Measurements from ENCODE around the gene SLC16A12. TPM values are rescaled to one million over a fixed set of nuclear protein-coding genes. Genes with fewer than 3 reads are reported as not detected.
"Not testable (repeated sequence)": the region's sequence is repeated elsewhere in the genome, so short reads cannot be mapped to it uniquely, and the experiment has no call there.

SLC16A12 gene
- total and polyA plus RNA-seq, 5 donors from 2014 or later = not detected

DNA sequence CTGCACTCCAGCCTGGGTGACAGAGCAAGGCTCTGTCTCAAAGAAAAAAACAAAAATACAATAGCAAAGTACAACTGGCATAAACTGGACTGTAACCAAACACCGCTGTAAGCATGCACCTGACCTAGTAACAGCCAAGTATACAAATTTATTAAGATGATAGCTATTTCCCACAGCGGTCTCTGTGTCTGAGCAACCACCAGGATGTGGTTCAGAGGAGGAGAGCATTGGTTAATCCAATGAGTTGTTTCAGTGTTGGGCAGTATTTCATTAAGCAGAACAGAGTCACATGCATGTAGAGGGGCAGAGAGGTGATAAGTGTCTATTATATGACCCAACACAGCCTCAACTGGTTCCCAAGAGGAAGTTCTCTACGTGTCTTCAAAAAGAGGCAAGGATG, 4.0 kb downstream of the SLC16A12 start:
- H3K27ac Mint-ChIP-seq = no peak overlapping the region
- H3K4me1 Mint-ChIP-seq = peaks cover 0 to 11% (median 2%) of the 10 kb centered on the region in 4 donors
- no peak overlapping the region for H3K27ac ChIP-seq (ENCODE audit: insufficient read depth, low read length, poor library complexity, severe bottlenecking)
- H3K9me3 Mint-ChIP-seq = peaks cover 0 to 1% (median 0%) of the 10 kb centered on the region in 7 donors
- H3K27me3 ChIP-seq (ENCODE audit: control insufficient read depth, insufficient read depth, low read length) = peaks cover 9% of the 10 kb centered on the region
- DNase-seq = no peak
- peaks cover 57% of the 10 kb centered on the region for H3K27me3 Mint-ChIP-seq
- no peaks in the 10 kb centered on the region for H3K36me3 Mint-ChIP-seq
- no peaks in the 10 kb centered on the region for H3K36me3 ChIP-seq (ENCODE audit: control insufficient read depth, insufficient read depth, low read length)
- H3K4me3 ChIP-seq (ENCODE audit: low read depth, low read length) = no peak overlapping the region
- H3K9me3 ChIP-seq (ENCODE audit: control insufficient read depth in 2 of 2, low read length in 2 of 2) = no peaks in the 10 kb centered on the region
- H3K4me1 ChIP-seq (ENCODE audit: control insufficient read depth, insufficient read depth, low read length, poor library complexity, severe bottlenecking) = peaks cover 4% of the 10 kb centered on the region
- H3K4me3 Mint-ChIP-seq = no peak overlapping the region
- ATAC-seq (ENCODE audit: low read depth in 2 of 2) = no peak

DNA sequence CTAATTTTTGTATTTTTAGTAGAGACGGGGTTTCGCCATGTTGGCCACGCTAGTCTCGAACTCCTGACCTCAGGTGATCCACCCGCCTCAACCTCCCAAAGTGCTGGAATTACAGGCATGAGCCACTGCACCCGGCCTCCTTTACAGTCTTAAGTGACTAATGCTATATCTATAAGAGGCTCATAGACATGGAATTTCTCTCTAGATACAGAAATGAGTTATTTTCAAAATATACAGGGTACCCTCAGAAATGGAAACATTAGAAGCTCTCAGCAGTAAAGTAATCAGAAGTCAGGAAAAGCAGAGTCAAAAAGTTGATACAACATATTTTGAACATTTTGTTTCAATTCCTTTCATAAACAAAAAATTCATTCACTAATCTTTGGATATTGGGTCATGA, 5.7 kb downstream of the SLC16A12 start:
- not testable (repeated sequence) for H3K4me1 Mint-ChIP-seq; H3K9me3 ChIP-seq (ENCODE audit: control insufficient read depth in 2 of 2, low read length in 2 of 2); H3K4me3 ChIP-seq (ENCODE audit: low read depth, low read length); H3K9me3 Mint-ChIP-seq; H3K4me3 Mint-ChIP-seq; H3K36me3 Mint-ChIP-seq; H3K27ac Mint-ChIP-seq; H3K4me1 ChIP-seq (ENCODE audit: control insufficient read depth, insufficient read depth, low read length, poor library complexity, severe bottlenecking); H3K27me3 ChIP-seq (ENCODE audit: control insufficient read depth, insufficient read depth, low read length); H3K27ac ChIP-seq (ENCODE audit: insufficient read depth, low read length, poor library complexity, severe bottlenecking); DNase-seq; ATAC-seq (ENCODE audit: low read depth in 2 of 2); H3K36me3 ChIP-seq (ENCODE audit: control insufficient read depth, insufficient read depth, low read length)
- peaks cover 47% of the 10 kb centered on the region for H3K27me3 Mint-ChIP-seq

- Mint-ChIP-seq H3K36me3 (no peaks in the 10 kb centered on the region), H3K4me1 (no peaks in the 10 kb centered on the region), H3K4me3 (no peak overlapping the region), H3K27ac (no peak overlapping the region), H3K9me3 (peaks cover 0 to 2% (median 0%) of the 10 kb centered on the region in 7 donors), H3K27me3 (peaks cover 20% of the 10 kb centered on the region)
- Histone ChIP-seq H3K9me3 (ENCODE audit: control insufficient read depth in 2 of 2, low read length in 2 of 2) (no peaks in the 10 kb centered on the region), H3K36me3 (ENCODE audit: control insufficient read depth, insufficient read depth, low read length) (no peaks in the 10 kb centered on the region), H3K27me3 (ENCODE audit: control insufficient read depth, insufficient read depth, low read length) (peaks cover 7% of the 10 kb centered on the region), H3K27ac (ENCODE audit: insufficient read depth, low read length, poor library complexity, severe bottlenecking) (no peak overlapping the region), H3K4me1 (ENCODE audit: control insufficient read depth, insufficient read depth, low read length, poor library complexity, severe bottlenecking) (no peaks in the 10 kb centered on the region), H3K4me3 (ENCODE audit: low read depth, low read length) (no peak overlapping the region)
- ATAC-seq (ENCODE audit: low read depth in 2 of 2) (no peak), DNase-seq (no peak)
These were observed 9.0 kb downstream of the SLC16A12 start for GRCh38 chr10:89526358-89526757.

DNA sequence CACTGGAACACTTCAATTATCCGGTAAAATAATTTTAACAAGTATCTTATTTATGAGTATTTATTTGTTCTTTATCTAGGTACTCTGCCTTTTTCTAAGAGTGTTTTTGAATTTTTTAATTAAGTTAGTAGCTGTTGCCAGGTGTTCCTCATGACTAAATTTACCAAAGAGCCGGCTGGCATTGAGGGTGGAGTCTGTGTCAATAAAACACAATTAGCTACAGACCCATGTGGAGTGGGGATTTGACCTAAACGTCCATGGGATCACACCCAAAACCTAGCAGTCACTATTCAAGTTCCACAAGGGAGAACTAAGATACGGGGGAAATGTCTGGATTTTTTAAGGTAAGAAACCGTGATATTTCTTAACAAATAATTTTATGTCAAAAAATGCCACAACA, 9.8 kb downstream of the SLC16A12 start:
- no peaks in the 10 kb centered on the region for H3K36me3 Mint-ChIP-seq

DNA sequence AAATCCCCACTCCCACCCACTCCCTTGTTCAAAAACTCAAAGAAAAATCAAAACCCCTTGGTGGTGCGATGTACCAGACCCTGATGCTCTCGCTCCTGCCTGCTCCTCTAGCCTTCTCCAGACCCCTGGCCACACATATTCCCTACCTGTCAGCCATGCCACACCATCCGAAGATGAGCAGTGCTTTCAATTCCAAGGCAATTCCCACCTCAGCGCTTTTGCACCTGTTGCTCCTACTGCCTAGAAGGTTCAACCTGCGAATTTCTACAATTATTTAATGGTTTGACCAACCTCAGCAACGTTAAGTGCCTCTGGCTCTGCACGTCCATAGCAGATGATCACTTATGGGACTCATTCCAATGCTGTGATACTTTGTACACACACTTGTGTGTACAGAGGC, 11.1 kb downstream of the SLC16A12 start:
- Histone ChIP-seq H3K4me1 (ENCODE audit: control insufficient read depth, insufficient read depth, low read length, poor library complexity, severe bottlenecking) (no peaks in the 10 kb centered on the region), H3K27ac (ENCODE audit: insufficient read depth, low read length, poor library complexity, severe bottlenecking) (no peak overlapping the region), H3K27me3 (ENCODE audit: control insufficient read depth, insufficient read depth, low read length) (peaks cover 7% of the 10 kb centered on the region), H3K4me3 (ENCODE audit: low read depth, low read length) (no peak overlapping the region), H3K36me3 (ENCODE audit: control insufficient read depth, insufficient read depth, low read length) (no peaks in the 10 kb centered on the region), H3K9me3 (ENCODE audit: control insufficient read depth in 2 of 2, low read length in 2 of 2) (no peaks in the 10 kb centered on the region)
- DNase-seq = no peak
- no peak for ATAC-seq (ENCODE audit: low read depth in 2 of 2)
- Mint-ChIP-seq H3K9me3 (peaks cover 0 to 2% (median 0%) of the 10 kb centered on the region in 7 donors), H3K4me3 (no peak overlapping the region), H3K27me3 (peaks cover 19% of the 10 kb centered on the region), H3K27ac (no peak overlapping the region), H3K4me1 (no peaks in the 10 kb centered on the region), H3K36me3 (no peaks in the 10 kb centered on the region)

More for the DNA sequence above, 9.8 kb downstream of the SLC16A12 start:
- no peaks in the 10 kb centered on the region for H3K4me1 ChIP-seq (ENCODE audit: control insufficient read depth, insufficient read depth, low read length, poor library complexity, severe bottlenecking)
- H3K27ac Mint-ChIP-seq = no peak overlapping the region
- no peaks in the 10 kb centered on the region for H3K36me3 ChIP-seq (ENCODE audit: control insufficient read depth, insufficient read depth, low read length)
- no peak overlapping the region for H3K4me3 Mint-ChIP-seq
- peaks cover 0 to 2% (median 0%) of the 10 kb centered on the region in 7 donors for H3K9me3 Mint-ChIP-seq
- H3K4me1 Mint-ChIP-seq = no peaks in the 10 kb centered on the region
- no peak for ATAC-seq (ENCODE audit: low read depth in 2 of 2)
- peaks cover 20% of the 10 kb centered on the region for H3K27me3 Mint-ChIP-seq
- no peaks in the 10 kb centered on the region for H3K9me3 ChIP-seq (ENCODE audit: control insufficient read depth in 2 of 2, low read length in 2 of 2)
- no peak for DNase-seq
- H3K27me3 ChIP-seq (ENCODE audit: control insufficient read depth, insufficient read depth, low read length) = peaks cover 7% of the 10 kb centered on the region
- no peak overlapping the region for H3K4me3 ChIP-seq (ENCODE audit: low read depth, low read length)
- no peak overlapping the region for H3K27ac ChIP-seq (ENCODE audit: insufficient read depth, low read length, poor library complexity, severe bottlenecking)

DNA sequence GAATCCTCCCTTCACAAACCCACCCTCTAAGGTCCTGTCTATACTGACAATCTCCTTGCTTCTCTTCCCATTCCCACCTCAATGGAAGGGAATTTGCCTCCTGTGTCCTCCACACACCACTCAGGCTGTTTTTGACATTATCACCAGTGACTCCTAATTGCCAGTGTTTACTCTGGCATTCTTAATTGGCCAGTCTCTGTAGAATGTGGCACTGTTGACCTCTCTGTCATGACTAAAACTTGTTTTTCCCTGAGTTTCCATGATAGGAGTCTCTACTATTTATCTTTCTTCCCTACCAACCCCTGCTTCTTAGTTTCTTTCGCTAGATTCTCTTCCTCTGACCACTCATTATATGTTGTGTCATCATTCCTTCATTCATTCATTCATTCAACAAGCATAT, 12.1 kb downstream of the SLC16A12 start:
- ATAC-seq (ENCODE audit: low read depth in 2 of 2) (no peak), DNase-seq (no peak)
- no peaks in the 10 kb centered on the region for H3K36me3 ChIP-seq (ENCODE audit: control insufficient read depth, insufficient read depth, low read length)
- no peak overlapping the region for H3K4me3 ChIP-seq (ENCODE audit: low read depth, low read length)
- Mint-ChIP-seq H3K36me3 (no peaks in the 10 kb centered on the region), H3K4me1 (no peaks in the 10 kb centered on the region), H3K9me3 (peaks cover 0 to 2% (median 0%) of the 10 kb centered on the region in 7 donors), H3K27me3 (peaks cover 14% of the 10 kb centered on the region), H3K27ac (no peak overlapping the region), H3K4me3 (no peak overlapping the region)
- no peak overlapping the region for H3K27ac ChIP-seq (ENCODE audit: insufficient read depth, low read length, poor library complexity, severe bottlenecking)
- no peaks in the 10 kb centered on the region for H3K9me3 ChIP-seq (ENCODE audit: control insufficient read depth in 2 of 2, low read length in 2 of 2)
- H3K4me1 ChIP-seq (ENCODE audit: control insufficient read depth, insufficient read depth, low read length, poor library complexity, severe bottlenecking) = no peaks in the 10 kb centered on the region
- peaks cover 7% of the 10 kb centered on the region for H3K27me3 ChIP-seq (ENCODE audit: control insufficient read depth, insufficient read depth, low read length)

DNA sequence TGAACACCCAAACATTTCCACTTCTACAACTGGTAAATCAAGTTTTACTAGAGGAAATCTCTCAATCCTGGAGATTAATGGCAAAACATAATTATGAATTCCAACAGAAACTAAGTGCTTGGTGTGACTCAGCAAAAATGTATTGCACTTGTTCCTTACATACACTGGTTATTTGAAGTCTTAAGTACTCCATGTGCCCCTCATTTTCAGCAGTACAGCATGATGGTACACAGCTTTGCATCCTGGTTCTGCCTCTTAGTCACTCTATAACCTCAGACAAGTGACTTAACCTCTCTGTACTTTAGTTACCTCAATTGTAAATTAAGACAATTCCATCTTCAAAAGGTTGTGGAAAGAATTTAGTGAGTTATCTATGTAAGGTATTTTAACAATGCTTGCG, 12.9 kb downstream of the SLC16A12 start:
- Histone ChIP-seq H3K27me3 (ENCODE audit: control insufficient read depth, insufficient read depth, low read length) (peaks cover 10% of the 10 kb centered on the region), H3K4me1 (ENCODE audit: control insufficient read depth, insufficient read depth, low read length, poor library complexity, severe bottlenecking) (no peaks in the 10 kb centered on the region), H3K36me3 (ENCODE audit: control insufficient read depth, insufficient read depth, low read length) (no peaks in the 10 kb centered on the region), H3K27ac (ENCODE audit: insufficient read depth, low read length, poor library complexity, severe bottlenecking) (no peak overlapping the region), H3K9me3 (ENCODE audit: control insufficient read depth in 2 of 2, low read length in 2 of 2) (no peaks in the 10 kb centered on the region), H3K4me3 (ENCODE audit: low read depth, low read length) (no peak overlapping the region)
- ATAC-seq (ENCODE audit: low read depth in 2 of 2) = no peak
- no peak overlapping the region for H3K27ac Mint-ChIP-seq
- no peaks in the 10 kb centered on the region for H3K36me3 Mint-ChIP-seq
- H3K9me3 Mint-ChIP-seq = peaks cover 0 to 2% (median 0%) of the 10 kb centered on the region in 7 donors
- H3K4me3 Mint-ChIP-seq = no peak overlapping the region
- H3K4me1 Mint-ChIP-seq = no peaks in the 10 kb centered on the region
- H3K27me3 Mint-ChIP-seq = peaks cover 14% of the 10 kb centered on the region
- no peak for DNase-seq

DNA sequence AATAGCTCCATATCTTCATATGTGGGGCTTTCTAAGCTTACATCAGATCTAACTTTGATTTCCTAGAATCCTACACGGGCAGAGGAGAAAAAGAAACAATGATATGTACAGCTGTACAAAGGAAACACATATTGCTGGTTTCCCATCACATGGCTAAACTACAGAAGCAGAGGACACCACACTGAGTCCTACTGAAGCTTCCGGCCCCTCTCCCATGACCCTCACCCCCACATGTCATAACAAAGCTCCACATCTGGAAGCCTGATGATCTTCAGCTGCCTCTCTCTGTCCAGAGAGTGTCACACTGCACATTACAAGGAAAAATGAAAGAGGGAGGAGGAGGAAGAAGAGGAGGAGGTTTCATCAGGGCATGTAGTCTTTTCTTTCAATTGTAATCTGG, 14.0 kb downstream of the SLC16A12 start:
- no peaks in the 10 kb centered on the region for H3K36me3 Mint-ChIP-seq
- no peak overlapping the region for H3K27ac Mint-ChIP-seq
- H3K27me3 ChIP-seq (ENCODE audit: control insufficient read depth, insufficient read depth, low read length) = peaks cover 10% of the 10 kb centered on the region
- no peak for DNase-seq
- peaks cover 0 to 2% (median 0%) of the 10 kb centered on the region in 7 donors for H3K9me3 Mint-ChIP-seq
- H3K9me3 ChIP-seq (ENCODE audit: control insufficient read depth in 2 of 2, low read length in 2 of 2) = no peaks in the 10 kb centered on the region
- H3K4me1 ChIP-seq (ENCODE audit: control insufficient read depth, insufficient read depth, low read length, poor library complexity, severe bottlenecking) = no peaks in the 10 kb centered on the region
- no peak overlapping the region for H3K4me3 ChIP-seq (ENCODE audit: low read depth, low read length)
- H3K4me1 Mint-ChIP-seq = no peaks in the 10 kb centered on the region
- H3K27me3 Mint-ChIP-seq = peaks cover 14% of the 10 kb centered on the region
- ATAC-seq (ENCODE audit: low read depth in 2 of 2) = no peak
- no peak overlapping the region for H3K4me3 Mint-ChIP-seq
- no peak overlapping the region for H3K27ac ChIP-seq (ENCODE audit: insufficient read depth, low read length, poor library complexity, severe bottlenecking)
- H3K36me3 ChIP-seq (ENCODE audit: control insufficient read depth, insufficient read depth, low read length) = no peaks in the 10 kb centered on the region

Data from CD4-positive, CD25-positive, alpha-beta regulatory T cell (primary cell).